Measurements from ENCODE around the gene FER.

DNA sequence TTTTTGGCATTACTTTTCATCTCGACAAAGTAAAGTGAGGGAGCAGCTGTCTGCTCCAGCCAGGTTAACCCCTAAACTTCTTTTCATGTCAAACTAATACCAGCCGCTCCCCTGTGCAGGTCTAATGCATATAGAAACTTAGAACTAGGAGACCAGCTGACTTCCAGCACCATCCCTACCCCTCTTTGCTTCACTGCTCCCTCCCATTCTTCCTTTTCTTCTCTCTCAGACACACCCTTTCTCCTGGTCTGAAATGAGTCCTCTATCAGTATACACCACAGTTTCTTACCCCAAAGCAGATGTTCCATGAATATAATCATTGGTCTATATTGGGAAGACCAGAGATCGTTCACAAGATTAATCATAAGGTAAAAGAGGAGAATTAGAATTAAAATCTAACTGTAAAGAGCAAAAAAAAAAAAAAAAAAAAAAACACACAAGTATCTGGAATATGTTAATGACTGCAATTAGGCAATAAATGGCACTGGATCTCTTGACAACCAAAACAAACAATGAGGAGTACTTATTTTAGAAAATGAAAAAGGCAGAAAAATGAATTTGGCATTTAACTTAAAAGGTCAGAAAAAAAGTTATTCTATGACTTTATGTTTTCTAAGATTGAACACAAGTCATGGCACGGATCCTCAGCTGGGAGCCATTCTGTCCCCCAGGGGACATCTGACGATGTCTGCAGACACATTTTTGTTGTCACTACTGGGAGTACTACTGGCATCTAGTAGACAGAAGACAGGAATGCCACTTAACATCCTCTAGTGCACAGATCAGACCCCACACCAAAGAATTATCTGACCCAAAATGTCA, 452.3 kb downstream of the FER start:
- TF ChIP-seq, protein P1, sequence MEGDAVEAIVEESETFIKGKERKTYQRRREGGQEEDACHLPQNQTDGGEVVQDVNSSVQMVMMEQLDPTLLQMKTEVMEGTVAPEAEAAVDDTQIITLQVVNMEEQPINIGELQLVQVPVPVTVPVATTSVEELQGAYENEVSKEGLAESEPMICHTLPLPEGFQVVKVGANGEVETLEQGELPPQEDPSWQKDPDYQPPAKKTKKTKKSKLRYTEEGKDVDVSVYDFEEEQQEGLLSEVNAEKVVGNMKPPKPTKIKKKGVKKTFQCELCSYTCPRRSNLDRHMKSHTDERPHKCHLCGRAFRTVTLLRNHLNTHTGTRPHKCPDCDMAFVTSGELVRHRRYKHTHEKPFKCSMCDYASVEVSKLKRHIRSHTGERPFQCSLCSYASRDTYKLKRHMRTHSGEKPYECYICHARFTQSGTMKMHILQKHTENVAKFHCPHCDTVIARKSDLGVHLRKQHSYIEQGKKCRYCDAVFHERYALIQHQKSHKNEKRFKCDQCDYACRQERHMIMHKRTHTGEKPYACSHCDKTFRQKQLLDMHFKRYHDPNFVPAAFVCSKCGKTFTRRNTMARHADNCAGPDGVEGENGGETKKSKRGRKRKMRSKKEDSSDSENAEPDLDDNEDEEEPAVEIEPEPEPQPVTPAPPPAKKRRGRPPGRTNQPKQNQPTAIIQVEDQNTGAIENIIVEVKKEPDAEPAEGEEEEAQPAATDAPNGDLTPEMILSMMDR (IDR thresholded peaks at IDR 0.05), result no peak
- TF ChIP-seq POLR2A (IDR thresholded peaks at IDR 0.05), result no peak
- TF ChIP-seq POLR2AphosphoS5 (IDR thresholded peaks at IDR 0.05; ENCODE audit: insufficient read depth in 1 of 2, low read depth in 1 of 2), result no peak
